NK-92 (cell line): Measurements from ENCODE around the gene PATZ1.

Source experiments
- DNase-seq: peaks from one replicate; lab custom pipeline; 2025; ENCODE audit not compliant: unreplicated experiment; lab: John Stamatoyannopoulos, UW

Gene PATZ1

DNA sequence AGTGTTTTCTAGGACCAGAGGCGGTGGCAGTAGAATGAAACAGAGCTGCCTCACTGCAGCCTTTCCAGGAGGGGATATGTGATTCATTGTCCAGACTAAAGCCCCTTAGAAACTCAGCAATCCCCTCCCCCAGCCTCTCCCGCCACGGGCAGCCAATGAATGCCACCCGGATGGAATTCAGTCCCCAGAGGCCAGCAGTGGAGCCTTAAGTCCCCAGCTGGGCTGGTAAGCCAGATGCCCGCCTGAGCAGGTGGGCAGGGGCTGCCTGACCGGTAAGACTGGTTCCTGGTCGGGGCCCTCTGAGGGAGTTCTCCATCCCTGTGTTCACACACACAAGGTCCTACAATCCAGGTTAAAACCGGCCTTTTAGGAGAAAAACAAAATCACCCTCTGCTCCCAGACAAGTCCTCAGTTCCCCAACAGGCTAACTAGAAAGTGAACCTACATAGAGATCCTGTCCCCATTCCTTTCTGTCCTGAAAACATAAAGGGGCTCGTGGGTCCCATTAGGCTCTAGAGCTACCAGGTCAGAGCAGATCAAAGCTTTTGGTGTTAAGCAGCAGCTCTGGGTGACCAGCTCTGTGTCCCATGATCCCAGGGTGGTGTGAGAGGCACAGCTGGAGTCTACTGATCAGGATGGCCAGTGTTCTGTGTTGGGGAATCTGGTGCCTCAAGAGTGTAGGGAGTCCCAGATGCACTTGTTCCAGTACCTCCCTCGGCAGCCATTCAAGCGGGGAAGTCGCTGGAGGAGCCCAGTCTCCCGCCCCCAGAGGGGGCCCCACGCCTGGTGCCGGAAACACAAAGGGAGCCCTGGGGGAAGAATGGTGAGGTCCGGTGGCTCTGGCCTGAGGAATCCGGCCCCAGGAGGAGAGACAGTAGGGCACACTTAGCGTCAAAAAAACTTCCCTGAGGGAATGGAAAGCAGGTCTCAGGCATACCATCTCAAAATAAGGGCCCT is 2.6 kb downstream of the PATZ1 start:
- no peak for DNase-seq

DNA sequence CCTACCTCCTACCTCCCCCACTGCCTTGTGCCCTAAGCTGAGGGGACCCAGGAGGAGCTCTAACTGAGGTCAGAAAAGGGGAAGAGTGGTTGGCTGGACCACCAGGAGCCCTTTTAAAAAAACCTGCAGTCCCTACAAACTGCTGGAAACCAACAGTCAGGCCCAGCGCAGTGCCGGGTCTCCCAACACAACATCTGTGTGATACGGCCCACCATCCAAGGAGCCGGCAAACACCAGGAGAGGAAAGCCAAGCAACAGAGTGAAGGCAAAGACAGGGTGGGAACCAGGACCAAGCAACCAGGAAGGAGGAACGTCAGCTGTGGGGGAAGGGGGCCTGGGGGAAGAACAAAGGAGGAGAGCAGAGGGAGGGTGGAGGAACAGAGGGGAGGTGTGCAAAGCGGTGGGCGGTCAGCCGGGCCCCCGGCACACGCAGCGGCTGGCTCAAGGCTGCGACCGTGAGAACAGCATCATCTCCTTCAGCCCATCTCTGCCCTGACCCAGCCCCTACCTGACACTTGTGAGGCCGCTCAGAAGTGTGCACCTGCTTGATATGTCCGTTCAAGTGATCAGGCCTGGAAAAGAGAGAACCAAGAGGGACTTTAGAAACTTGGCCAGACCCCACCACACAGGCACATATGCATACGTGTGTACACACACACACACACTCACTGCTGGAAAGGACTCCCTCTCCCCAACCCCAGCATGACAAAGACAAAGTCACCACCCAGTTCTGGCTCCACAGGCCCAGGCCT is 3.6 kb downstream of the PATZ1 start:
- DNase-seq, result no peak

DNA sequence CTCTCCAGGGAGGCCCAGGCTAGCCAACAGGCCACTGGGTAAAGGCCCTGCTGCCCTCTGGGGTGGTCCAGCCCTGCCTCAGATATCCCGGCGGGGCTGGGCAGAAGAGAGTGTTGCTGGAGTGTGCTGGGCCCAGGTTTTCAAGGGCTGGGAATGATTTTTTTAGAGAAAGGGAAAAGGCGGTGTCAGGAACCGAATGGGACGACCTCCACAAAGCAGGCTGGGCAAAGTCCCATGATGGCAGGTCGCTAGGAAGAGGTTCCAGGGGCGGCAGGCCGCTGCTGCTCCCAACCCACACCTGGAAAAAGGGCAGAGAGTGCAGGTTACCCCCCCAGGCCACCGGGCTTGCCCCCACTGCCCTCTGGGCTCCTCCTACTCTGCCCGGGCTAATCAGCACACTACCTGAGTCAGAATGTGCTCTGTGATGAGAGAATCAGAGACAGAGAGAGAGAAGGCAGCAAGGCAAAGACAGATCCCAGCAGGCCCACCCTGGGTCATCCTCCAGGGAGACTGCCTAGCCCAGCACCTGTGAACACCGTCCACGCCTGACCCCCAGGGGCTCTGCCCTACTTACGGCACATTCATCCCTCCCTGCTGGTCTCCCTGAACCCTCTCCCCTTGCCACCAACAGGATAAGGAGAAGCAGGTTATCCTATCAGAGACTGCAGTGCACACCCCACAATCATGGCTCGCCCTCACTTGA is 4.6 kb downstream of the PATZ1 start:
- no peak for DNase-seq

DNA sequence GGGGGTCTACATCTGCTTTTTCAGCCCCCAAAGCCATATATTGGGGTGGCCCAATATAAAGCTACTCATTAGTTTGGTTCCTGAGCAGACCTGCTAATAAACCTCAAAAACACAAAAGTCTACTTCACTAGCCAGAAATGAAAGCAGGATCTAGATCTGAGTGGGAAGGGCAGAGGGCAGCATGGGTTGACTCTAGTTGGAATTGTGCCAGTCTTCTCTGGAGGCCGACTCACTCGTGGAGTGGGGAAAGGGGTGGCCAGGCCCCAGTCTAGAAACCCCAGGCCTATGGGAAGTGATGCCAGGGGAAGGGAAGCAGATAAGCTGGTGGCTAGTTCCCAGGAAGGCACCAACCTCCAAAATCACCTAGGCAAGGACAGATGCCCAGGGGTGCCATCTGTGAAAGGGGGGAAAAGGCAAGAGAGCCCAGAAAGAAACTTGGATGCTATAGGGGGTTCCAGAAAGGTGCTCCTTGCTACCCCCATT is 5.3 kb downstream of the PATZ1 start:
- DNase-seq, result no peak

DNA sequence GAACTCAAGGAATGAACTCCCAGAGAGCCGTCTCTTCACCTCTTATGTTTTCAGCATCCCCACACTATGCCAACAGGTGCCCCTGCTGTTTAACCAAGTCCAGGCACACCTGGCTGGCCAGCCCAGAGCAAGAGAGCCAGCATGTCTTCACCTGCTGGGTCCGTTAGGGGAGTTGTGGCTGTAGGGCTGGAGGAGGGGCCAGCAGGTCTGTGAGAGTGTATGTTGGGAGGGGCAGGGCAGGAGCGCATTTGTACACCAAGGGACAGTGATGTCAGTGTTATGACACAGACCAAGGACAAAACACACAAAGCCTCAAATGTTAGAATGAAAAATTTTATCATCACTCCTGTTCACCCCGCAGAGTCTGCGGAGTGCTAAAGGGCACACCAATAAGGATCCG is 5.8 kb downstream of the PATZ1 start:
- DNase-seq, result no peak

DNA sequence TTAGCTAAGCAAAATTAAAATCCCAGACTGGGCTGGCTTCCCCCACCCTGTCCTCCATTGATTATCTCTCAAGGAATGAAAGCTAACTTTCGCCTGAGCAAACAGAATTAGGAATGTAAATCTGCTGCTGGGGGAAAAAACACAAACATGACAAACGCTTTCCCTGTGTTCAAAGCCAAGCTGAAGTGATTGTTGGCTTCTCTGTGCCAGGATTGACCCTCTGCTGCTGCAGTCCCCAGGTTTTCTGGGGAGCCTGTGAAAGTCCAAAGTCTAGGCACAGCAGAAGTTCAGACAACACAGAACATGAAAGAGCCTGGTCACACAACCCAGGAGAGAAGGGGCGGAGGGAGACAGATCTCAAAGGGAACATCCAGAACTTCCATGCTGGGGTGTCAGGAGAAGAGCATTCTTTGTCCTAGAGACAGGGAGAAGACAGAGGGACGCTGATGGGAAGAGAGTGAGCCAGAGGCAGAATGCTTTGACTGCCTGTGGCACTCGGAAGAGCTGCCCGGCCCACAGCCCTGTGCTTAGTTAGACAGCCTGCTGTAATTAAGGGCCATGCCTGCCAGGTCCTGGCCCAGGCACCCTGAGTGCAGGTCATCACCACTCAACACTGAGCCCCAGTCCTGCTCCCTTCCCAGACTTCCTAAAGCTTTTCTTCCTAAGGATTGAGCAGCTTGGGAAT is 6.9 kb downstream of the PATZ1 start:
- no peak for DNase-seq

DNA sequence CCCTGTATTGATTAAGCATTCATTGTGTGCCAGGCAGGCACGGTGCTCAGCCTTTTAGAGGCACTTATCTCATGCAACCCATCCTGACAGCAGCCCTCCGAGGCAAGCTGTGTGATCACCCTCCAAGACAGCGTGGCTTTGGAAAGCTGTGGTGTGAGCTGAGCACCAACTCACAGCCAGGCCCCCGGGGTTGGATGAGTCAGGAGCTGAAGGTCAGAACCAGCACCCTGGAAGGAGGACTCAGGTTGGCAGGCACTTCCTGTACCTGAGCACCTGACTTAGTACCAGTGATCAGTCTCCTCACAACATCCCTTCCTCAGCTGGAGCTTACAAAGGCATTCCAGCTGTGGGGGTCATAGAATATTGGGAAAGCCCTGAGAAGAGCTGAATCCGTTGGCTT is 9.0 kb downstream of the PATZ1 start:
- no peak for DNase-seq

DNA sequence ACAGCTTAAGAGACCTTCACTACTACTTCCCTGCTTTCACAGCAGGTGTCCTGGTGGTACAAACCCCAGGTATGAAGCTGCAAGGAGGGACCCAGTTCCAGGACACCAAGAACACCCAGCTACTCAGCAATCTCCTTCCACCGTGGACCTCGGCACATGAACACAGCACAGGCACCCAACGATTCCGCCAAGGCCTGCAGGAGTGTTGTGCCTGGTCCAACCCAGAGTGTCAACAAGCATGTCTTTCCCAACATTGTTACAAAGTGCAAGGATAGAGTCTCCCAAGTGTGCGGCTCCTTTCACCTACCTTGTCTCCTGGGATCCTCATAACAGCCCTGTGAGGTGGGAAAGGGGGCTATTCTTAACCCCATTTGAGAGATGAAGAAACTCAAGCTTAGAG is 11.8 kb downstream of the PATZ1 start:
- no peak for DNase-seq

DNA sequence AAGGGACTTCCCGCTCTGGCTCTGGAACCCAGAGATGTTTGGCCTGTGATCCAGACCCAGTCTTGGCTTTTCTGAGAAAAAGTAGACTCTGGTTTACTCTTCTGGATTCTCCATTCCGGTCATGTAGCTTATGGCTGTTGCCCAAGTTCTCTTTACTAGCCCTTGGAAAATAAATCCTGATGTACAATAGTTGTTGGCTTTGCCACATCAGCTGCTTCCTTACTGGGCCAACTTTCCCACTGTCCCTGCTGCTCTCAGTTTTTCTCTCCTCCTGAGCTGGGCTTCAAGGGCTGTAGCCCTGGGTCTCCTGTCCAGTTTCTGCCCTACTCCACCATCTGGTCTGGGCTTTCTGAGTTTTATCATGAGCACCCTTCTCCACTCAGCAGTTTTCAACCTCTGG is 12.5 kb downstream of the PATZ1 start:
- no peak for DNase-seq

DNA sequence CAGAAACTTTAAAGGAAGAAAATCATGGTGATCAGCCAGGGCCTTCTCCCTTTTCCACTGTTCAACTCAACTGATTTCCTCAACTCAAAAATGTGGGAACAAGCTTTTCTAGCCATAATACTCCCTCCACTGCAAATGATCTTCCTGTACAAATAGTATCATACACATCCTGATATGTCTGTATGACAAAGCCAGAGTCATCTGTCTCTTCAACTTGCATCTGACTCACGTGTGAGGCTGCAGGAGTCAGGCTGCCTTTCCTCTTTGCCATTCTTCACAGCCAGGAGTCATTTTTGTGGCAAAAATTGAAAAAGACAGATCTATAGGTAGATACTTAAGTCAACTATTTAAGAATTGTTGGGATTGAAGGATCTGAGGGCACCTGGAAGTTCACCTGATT is 13.3 kb downstream of the PATZ1 start:
- no peak for DNase-seq

DNA sequence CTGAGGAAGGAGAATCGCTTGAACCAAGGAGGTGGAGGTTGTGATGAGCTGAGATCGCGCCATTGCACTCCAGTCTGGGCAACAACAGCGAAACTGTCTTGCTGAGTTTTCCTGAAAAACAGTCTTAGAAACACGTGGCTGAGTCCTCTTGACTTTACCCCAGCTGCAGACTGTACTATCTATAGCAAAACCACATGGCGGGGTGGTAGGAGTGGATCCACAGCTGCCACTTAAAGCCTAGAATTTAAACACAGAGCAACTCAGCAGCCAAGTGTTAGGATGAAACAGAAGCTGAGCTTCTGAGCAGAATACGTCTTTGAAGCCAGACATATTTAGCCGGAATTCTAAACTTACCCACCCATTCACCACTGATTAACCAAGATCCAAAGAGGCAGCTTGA is 14.1 kb downstream of the PATZ1 start:
- no peak for DNase-seq

DNA sequence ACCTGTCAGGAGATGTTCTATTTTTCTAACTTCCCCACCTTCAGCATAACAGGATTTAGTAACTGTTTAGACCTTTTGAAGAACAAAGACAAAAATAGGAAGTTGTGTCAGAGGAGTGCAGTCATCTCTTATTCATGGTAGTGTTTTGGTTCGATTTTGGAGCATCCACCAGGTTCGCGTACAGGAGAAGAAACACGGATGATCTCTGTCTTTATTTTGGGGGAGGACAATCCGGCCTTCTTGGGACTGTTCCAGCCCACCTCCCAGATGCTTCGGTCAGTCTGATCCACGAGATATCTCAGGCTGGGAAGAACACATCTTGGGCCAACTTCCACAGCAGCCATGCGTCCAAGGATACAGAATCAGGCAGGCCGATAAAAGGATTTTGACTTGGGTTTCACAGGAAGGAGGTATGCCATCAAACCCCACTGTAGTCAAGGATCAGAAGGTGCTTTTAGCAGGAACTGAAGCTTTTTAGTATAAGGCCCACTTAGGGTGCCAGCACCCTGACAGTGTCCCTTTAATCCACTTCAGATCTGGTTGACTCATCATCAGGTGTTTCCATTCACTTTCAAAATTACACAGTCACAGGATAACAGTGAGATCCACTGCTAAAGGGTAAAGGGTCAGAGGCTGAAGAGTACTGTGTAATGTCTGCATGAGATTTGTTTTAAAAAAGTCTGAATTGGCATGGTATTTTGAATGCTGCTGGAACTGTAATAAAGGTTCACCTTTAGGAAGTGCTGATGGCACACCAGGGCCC is 16.5 kb downstream of the PATZ1 start:
- DNase-seq, result no peak

DNA sequence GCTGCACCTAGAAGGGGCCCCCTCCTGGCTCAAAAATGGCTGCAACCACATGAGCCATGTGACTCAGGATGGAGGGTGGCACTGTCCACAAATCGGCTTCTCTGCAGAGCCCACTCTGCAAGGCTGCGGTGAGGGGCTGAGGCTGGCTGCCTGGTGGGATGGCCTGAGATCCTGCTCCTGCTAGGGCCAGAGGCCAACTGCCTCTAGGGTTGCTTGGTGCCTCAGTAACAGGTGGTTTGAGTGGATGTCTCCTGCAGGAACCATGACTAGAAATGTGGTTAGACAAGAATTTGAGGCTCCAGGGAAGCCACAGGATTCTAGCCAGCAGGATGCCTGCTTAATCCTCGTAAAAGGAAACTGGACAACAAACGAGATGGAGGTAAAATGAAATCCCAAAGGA is 17.1 kb downstream of the PATZ1 start:
- no peak for DNase-seq

DNA sequence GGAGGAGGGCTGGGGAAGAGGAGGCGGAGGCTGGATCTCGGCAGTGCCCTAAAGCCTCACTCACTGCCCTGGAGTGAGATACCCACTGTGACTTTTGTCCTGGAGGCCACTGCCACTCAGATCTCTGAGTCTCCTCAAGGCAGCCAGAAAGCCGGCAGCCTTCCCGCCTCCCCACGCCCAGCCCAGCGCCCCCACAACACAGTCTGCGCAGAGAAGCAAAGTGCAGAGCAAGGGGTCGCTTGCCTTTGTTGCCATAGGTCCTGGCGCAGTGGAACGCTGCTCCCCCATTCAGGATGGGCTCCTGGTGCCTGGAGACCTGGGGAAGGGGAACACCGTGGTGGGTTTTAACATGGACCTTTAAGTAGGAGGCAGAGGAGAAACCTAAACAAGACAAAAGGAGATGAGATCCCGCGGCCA is 17.6 kb downstream of the PATZ1 start:
- no peak for DNase-seq

DNA sequence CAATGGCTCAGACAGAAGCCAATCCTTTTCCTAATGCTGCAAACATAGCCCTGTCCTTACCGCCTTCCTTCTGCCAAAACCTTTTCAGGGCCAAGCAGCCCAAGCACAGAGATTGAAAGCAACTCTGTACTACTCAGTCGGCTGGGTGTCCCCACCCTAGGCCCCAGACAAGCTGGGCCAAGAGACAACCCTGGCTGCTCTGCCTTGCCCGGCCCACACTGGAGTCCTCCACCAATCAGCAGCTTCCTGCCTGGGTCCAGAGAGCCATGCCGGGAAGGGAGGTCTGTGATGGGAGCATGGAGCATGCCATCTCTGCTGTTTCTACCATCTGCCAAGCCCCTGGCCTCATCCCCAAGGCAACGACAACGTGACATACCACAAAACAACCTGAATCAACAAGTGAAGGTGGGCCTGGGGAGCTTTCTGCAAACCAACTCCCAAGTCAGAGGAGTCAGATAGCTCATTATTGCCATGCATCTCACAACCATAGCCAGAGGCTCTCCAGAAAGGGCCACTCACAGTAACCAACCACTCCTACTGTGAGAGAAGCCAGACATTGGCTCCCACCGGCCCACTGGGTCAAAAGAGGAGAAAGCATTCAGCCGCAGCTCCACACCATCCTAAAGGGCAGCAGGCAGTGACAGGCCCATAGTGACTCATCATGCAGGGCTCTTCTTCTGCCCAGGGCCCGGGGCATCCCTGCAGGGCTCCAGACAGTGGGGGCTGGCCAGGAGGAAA is 18.2 kb downstream of the PATZ1 start:
- DNase-seq, result no peak

DNA sequence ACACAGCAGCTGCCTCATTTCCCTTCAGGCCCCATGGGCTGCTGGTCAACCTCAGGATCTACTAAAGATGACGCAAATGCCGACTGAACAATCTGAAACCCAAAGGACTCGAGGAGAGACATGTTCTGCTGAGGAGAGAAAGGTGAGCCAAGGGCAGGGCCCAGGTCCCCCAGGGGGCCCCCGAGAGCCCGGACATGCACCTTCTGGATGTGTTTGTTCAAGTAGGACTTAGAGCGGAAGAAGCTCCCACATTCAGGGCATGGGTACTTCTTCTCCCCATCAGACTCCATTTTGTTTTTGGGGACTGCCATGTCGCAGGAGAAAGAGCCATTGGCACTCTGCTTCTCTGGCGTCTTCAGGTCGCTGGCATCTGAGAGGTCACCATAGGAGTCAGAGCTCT is 19.3 kb downstream of the PATZ1 start:
- no peak for DNase-seq

DNA sequence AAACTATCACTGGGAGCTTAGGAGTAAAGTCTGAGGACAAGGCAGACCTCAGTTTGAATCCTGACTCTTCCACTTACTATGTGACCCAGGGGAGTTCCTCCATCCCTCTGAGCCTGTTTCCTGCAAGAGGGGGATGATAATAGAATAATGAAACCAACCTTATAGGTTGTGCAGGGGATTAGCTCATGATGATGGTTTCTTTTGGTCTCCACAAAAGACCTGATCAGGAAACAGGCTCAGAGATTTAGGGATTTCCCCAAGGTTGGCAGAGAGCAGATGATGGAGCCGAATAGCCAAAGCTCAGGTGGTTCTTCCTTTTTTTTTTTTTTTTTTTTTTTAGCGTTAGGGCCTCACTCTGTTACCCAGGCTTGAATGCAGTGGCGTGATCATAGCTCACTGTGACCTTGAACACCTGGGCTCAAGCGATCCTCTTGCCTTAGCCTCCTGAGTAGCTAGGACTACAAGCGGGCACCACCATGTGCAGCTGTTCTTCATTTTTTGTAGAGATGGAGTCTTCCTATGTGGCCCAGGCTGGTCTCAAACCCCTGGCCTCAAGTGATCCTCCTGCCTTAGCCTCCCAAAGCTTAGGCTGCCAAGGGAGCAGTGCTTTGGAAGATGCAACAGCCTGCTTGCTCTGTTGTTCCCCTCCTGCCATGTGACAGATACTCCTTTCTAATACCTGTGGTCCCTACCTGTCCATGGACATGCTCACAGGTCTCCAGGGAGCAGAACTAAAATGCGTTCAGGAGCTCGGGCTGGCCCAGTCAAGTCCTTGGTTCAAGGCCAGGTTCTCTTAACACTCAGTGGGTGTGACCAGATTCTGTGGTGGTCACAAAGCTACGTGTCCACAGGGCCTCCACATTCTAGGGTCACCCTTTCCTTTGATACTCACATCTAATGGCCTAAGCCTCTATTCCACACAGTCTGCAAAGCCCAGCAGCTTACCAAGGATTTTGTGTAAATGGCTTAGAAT is 22.3 kb downstream of the PATZ1 start:
- DNase-seq, result no peak

DNA sequence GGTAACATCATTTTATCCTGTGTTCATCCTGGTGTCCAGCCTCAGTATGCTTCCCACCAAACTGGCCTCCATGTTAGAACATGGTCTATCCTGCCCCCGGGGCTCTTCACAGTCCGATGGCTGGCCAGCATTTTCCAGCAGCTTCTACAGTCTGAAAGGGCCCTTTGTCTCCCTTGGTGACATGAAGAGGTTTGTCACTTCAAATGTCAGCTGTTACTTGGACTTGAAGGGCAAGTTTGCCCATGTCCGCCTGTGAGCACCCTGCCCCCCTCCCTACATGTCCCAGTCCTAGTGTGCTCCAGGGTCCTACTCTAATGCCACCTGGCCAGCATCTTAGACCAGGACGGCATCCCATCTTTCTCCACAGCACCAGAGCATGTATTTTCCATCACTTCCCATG is 24.7 kb downstream of the PATZ1 start:
- DNase-seq, result no peak
